Upper lobe of left lung (tissue), 4 donors: ENCODE results near the gene CDH15.

Experiments
- EP300 ChIP-seq, 4 donors: sonication (generic); formaldehyde crosslinking; IDR thresholded peaks; one replicate each; pipeline ENCODE4 v1.5.1; 2017; ENCODE audit warnings: antibody characterized with exemption in 4 of 4, control low read depth in 2 of 4
- TF ChIP-seq, protein P1 (sequence below), 6 experiments: fragments of 450-650 bp in 4 of 6; fragments of 200-600 bp in 2 of 6; sonication (generic) in 2 of 6; IDR thresholded peaks; one replicate each; pipeline ENCODE4 v1.5.1; 2016 to 2019; ENCODE audit warnings: antibody characterized with exemption in 6 of 6

DNA sequence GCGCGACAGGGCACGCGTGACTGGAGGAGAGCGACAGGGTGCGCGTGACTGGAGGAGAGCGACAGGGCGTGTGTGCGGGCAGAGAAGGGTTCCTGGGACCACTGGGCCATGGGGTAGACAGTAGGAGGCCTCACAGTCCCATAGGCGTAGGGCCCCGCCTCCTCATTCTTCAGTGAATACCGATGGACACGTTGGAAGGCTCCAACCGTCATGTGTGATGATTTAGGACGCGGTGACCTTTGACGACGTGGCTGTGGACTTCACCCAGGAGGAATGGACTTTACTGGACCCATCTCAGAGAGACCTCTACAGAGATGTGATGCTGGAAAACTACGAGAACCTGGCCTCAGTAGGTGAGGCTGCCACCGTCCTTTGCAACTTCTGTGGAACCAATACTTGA is 51.4 kb downstream of the CDH15 start:
- TF ChIP-seq, protein P1, sequence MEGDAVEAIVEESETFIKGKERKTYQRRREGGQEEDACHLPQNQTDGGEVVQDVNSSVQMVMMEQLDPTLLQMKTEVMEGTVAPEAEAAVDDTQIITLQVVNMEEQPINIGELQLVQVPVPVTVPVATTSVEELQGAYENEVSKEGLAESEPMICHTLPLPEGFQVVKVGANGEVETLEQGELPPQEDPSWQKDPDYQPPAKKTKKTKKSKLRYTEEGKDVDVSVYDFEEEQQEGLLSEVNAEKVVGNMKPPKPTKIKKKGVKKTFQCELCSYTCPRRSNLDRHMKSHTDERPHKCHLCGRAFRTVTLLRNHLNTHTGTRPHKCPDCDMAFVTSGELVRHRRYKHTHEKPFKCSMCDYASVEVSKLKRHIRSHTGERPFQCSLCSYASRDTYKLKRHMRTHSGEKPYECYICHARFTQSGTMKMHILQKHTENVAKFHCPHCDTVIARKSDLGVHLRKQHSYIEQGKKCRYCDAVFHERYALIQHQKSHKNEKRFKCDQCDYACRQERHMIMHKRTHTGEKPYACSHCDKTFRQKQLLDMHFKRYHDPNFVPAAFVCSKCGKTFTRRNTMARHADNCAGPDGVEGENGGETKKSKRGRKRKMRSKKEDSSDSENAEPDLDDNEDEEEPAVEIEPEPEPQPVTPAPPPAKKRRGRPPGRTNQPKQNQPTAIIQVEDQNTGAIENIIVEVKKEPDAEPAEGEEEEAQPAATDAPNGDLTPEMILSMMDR (IDR thresholded peaks at IDR 0.05), result no peak
- TF ChIP-seq EP300 (IDR thresholded peaks at IDR 0.05), result no peak
